Activated naive CD4-positive, alpha-beta T cell treated with anti-CD3 and anti-CD28 coated beads for 36 hours (primary cell): ENCODE results near the gene RPS6KA1. TPM values are rescaled to one million over a fixed set of nuclear protein-coding genes. Genes with fewer than 3 reads are reported as not detected.

Experiments
- CTCF ChIA-PET: fragments of 350-600 bp; sonication (Branson Sonifier 250); formaldehyde crosslinking; loops from one replicate; lab custom pipeline; 2021; ENCODE audit warnings: antibody characterized with exemption; lab: Charles Lee
- DNase-seq: peaks from one replicate; pipeline ENCODE4 v3.0.0-alpha.2; 2020
- H3K27ac Mint-ChIP-seq: one replicate; pipeline ENCODE4 v1.8.0; 2021; ENCODE audit warnings: mild to moderate bottlenecking, mixed read lengths
- H3K27me3 Mint-ChIP-seq: one replicate; pipeline ENCODE4 v1.8.0; 2021; ENCODE audit warnings: low read depth, mixed read lengths
- H3K36me3 Mint-ChIP-seq: one replicate; pipeline ENCODE4 v1.8.0; 2021; ENCODE audit warnings: low read depth, mixed read lengths
- H3K4me1 Mint-ChIP-seq: one replicate; pipeline ENCODE4 v1.8.0; 2021; ENCODE audit warnings: low read depth, mixed read lengths
- H3K4me3 Mint-ChIP-seq: one replicate; pipeline ENCODE4 v1.8.0; 2021; ENCODE audit warnings: mild to moderate bottlenecking, moderate library complexity, mixed read lengths
- H3K9me3 Mint-ChIP-seq: one replicate; pipeline ENCODE4 v1.8.0; 2021; ENCODE audit warnings: mixed read lengths
- intact Hi-C: fragments of 100-400 bp; cut with micrococcal nuclease; formaldehyde crosslinking; loops from one replicate; pipeline ENCODE4 v1.15.1; 2023
- total RNA-seq, 2 experiments: library from RNA; stranded (reverse); gene quantifications; one replicate each; pipeline ENCODE4 v1.2.3, GENCODE V29; 2021

RPS6KA1 gene
- total RNA-seq, 2 experiments from 2014 or later = 83.5 to 86.4 TPM

- peak overlapping the region; percentile 1 for H3K4me3 Mint-ChIP-seq
- peak overlapping the region; percentile 14 for H3K27ac Mint-ChIP-seq
- intact Hi-C loops = loop anchor here (2.0 to 5.0 kb wide), 2 partner anchors 153 to 245 kb away; partner anchors contain the start of gene ARID1A
- peaks cover 23% of the 10 kb centered on the region for H3K36me3 Mint-ChIP-seq
- peaks cover 77% of the 10 kb centered on the region for H3K4me1 Mint-ChIP-seq
- no peak for DNase-seq
- no peaks in the 10 kb centered on the region for H3K27me3 Mint-ChIP-seq
- no peaks in the 10 kb centered on the region for H3K9me3 Mint-ChIP-seq
- CTCF ChIA-PET = no interaction called here
Observed at GRCh38 chr1:26544126-26544525, 14.6 kb downstream of the RPS6KA1 start.

- Mint-ChIP-seq H3K9me3 (no peaks in the 10 kb centered on the region), H3K4me3 (peak overlapping the region; percentile 88), H3K27ac (peak overlapping the region; percentile 90), H3K4me1 (peaks cover 63% of the 10 kb centered on the region), H3K27me3 (no peaks in the 10 kb centered on the region), H3K36me3 (peaks cover 23% of the 10 kb centered on the region)
- CTCF ChIA-PET = interaction anchor here (0.6 kb wide), 1 partner anchor 47 kb away, joined by 3 read pairs; no protein-coding TSS in a partner anchor
- DNase-seq = no peak
- intact Hi-C loops = loop anchor here (1.0 to 2.0 kb wide), 2 partner anchors 36 to 243 kb away; no protein-coding TSS in a partner anchor
Observed at GRCh38 chr1:26545969-26546323, 16.4 kb downstream of the RPS6KA1 start.

GRCh38 chr1:26546375-26546774 lies 16.8 kb downstream of the RPS6KA1 start:
- Mint-ChIP-seq H3K4me3 (peak overlapping the region; percentile 88), H3K27ac (peak overlapping the region; percentile 90), H3K27me3 (no peaks in the 10 kb centered on the region), H3K4me1 (peaks cover 60% of the 10 kb centered on the region), H3K9me3 (no peaks in the 10 kb centered on the region), H3K36me3 (peaks cover 23% of the 10 kb centered on the region)
- CTCF ChIA-PET = no interaction called here
- intact Hi-C loops = no loop called here
- peak; percentile 38 for DNase-seq

GRCh38 chr1:26546819-26547218 lies 17.3 kb downstream of the RPS6KA1 start:
- Mint-ChIP-seq H3K27ac (peak overlapping the region; percentile 90), H3K9me3 (no peaks in the 10 kb centered on the region), H3K4me1 (peaks cover 56% of the 10 kb centered on the region), H3K36me3 (peaks cover 23% of the 10 kb centered on the region), H3K27me3 (no peaks in the 10 kb centered on the region), H3K4me3 (peak overlapping the region; percentile 88)
- DNase-seq = no peak
- intact Hi-C loops = no loop called here
- CTCF ChIA-PET = interaction anchor here (4.9 kb wide), 1 partner anchor 8 kb away, joined by 25 read pairs; no protein-coding TSS in a partner anchor

- Mint-ChIP-seq H3K4me1 (peaks cover 35% of the 10 kb centered on the region), H3K36me3 (peaks cover 33% of the 10 kb centered on the region), H3K9me3 (no peaks in the 10 kb centered on the region), H3K4me3 (no peak overlapping the region), H3K27me3 (no peaks in the 10 kb centered on the region), H3K27ac (no peak overlapping the region)
- no peak for DNase-seq
- CTCF ChIA-PET = interaction anchor here (0.6 to 4.9 kb wide), 5 partner anchors 9 to 356 kb away, joined by 3 to 25 read pairs (median 4); no protein-coding TSS in a partner anchor
- intact Hi-C loops = no loop called here
Observed at GRCh38 chr1:26548841-26549240, 19.3 kb downstream of the RPS6KA1 start.

GRCh38 chr1:26550946-26551345 lies 21.4 kb downstream of the RPS6KA1 start:
- H3K4me1 Mint-ChIP-seq = peaks cover 19% of the 10 kb centered on the region
- no peaks in the 10 kb centered on the region for H3K27me3 Mint-ChIP-seq
- no peak overlapping the region for H3K4me3 Mint-ChIP-seq
- H3K36me3 Mint-ChIP-seq = peaks cover 39% of the 10 kb centered on the region
- no peak for DNase-seq
- intact Hi-C loops = no loop called here
- H3K27ac Mint-ChIP-seq = no peak overlapping the region
- CTCF ChIA-PET = interaction anchor here (0.5 to 4.9 kb wide), 4 partner anchors 13 to 494 kb away, joined by 3 to 25 read pairs (median 4); no protein-coding TSS in a partner anchor
- H3K9me3 Mint-ChIP-seq = no peaks in the 10 kb centered on the region

- CTCF ChIA-PET = interaction anchor here (0.7 to 0.9 kb wide), 2 partner anchors 10 to 14 kb away, joined by 4 read pairs; no protein-coding TSS in a partner anchor
- Mint-ChIP-seq H3K36me3 (peaks cover 40% of the 10 kb centered on the region), H3K27ac (no peak overlapping the region), H3K4me1 (peaks cover 7% of the 10 kb centered on the region), H3K27me3 (no peaks in the 10 kb centered on the region), H3K9me3 (no peaks in the 10 kb centered on the region), H3K4me3 (no peak overlapping the region)
- intact Hi-C loops = no loop called here
- no peak for DNase-seq
Observed at GRCh38 chr1:26552720-26553119, 23.2 kb downstream of the RPS6KA1 start.

GRCh38 chr1:26553942-26554682 lies 24.6 kb downstream of the RPS6KA1 start:
- no peaks in the 10 kb centered on the region for H3K9me3 Mint-ChIP-seq
- intact Hi-C loops = no loop called here
- CTCF ChIA-PET = interaction anchor here (0.6 kb wide), 1 partner anchor 29 kb away, joined by 3 read pairs; no protein-coding TSS in a partner anchor

GRCh38 chr1:26554781-26555180 lies 25.2 kb downstream of the RPS6KA1 start:
- Mint-ChIP-seq H3K4me3 (no peak overlapping the region), H3K9me3 (no peaks in the 10 kb centered on the region), H3K4me1 (no peaks in the 10 kb centered on the region), H3K36me3 (peaks cover 36% of the 10 kb centered on the region), H3K27ac (peak overlapping the region; percentile 44), H3K27me3 (no peaks in the 10 kb centered on the region)
- DNase-seq = no peak
- CTCF ChIA-PET = interaction anchor here (0.6 to 2.0 kb wide), 2 partner anchors 16 to 29 kb away, joined by 3 to 6 read pairs; no protein-coding TSS in a partner anchor
- intact Hi-C loops = no loop called here

More at GRCh38 chr1:26553942-26554682, 24.6 kb downstream of the RPS6KA1 start:
- Mint-ChIP-seq H3K27ac (no peak overlapping the region), H3K36me3 (peaks cover 36% of the 10 kb centered on the region), H3K27me3 (no peaks in the 10 kb centered on the region), H3K4me1 (no peaks in the 10 kb centered on the region), H3K4me3 (no peak overlapping the region)
- DNase-seq = no peak

- Mint-ChIP-seq H3K27ac (no peak overlapping the region), H3K36me3 (peaks cover 36% of the 10 kb centered on the region), H3K4me3 (no peak overlapping the region), H3K4me1 (no peaks in the 10 kb centered on the region), H3K27me3 (no peaks in the 10 kb centered on the region), H3K9me3 (no peaks in the 10 kb centered on the region)
- CTCF ChIA-PET = interaction anchor here (2.0 kb wide), 1 partner anchor 17 kb away, joined by 6 read pairs; no protein-coding TSS in a partner anchor
- DNase-seq = no peak
- intact Hi-C loops = no loop called here
Observed at GRCh38 chr1:26555550-26555981, 26.0 kb downstream of the RPS6KA1 start.

GRCh38 chr1:26556111-26556510 lies 26.6 kb downstream of the RPS6KA1 start:
- CTCF ChIA-PET = interaction anchor here (2.0 kb wide), 1 partner anchor 18 kb away, joined by 6 read pairs; no protein-coding TSS in a partner anchor
- no peaks in the 10 kb centered on the region for H3K9me3 Mint-ChIP-seq
- no peak overlapping the region for H3K4me3 Mint-ChIP-seq
- H3K27ac Mint-ChIP-seq = peak overlapping the region; percentile 53
- intact Hi-C loops = no loop called here
- H3K27me3 Mint-ChIP-seq = no peaks in the 10 kb centered on the region
- DNase-seq = no peak
- H3K4me1 Mint-ChIP-seq = no peaks in the 10 kb centered on the region
- peaks cover 39% of the 10 kb centered on the region for H3K36me3 Mint-ChIP-seq

GRCh38 chr1:26557008-26557407 lies 27.4 kb downstream of the RPS6KA1 start:
- no peaks in the 10 kb centered on the region for H3K27me3 Mint-ChIP-seq
- CTCF ChIA-PET = interaction anchor here (2.0 kb wide), 1 partner anchor 18 kb away, joined by 6 read pairs; no protein-coding TSS in a partner anchor
- H3K4me1 Mint-ChIP-seq = no peaks in the 10 kb centered on the region
- H3K36me3 Mint-ChIP-seq = peaks cover 47% of the 10 kb centered on the region
- H3K4me3 Mint-ChIP-seq = no peak overlapping the region
- H3K27ac Mint-ChIP-seq = peak overlapping the region; percentile 59
- intact Hi-C loops = no loop called here
- no peak for DNase-seq
- no peaks in the 10 kb centered on the region for H3K9me3 Mint-ChIP-seq
